ENCODE measurements around the gene AUNIP.

GRCh38 chr1:25891606-25892005, 32.3 kb upstream of the AUNIP start:
- no peak for TF ChIP-seq EZH2 (IDR thresholded peaks at IDR 0.05; ENCODE audit: borderline replicate concordance, low read depth, low read length, severe bottlenecking)
- TF ChIP-seq, protein P1, sequence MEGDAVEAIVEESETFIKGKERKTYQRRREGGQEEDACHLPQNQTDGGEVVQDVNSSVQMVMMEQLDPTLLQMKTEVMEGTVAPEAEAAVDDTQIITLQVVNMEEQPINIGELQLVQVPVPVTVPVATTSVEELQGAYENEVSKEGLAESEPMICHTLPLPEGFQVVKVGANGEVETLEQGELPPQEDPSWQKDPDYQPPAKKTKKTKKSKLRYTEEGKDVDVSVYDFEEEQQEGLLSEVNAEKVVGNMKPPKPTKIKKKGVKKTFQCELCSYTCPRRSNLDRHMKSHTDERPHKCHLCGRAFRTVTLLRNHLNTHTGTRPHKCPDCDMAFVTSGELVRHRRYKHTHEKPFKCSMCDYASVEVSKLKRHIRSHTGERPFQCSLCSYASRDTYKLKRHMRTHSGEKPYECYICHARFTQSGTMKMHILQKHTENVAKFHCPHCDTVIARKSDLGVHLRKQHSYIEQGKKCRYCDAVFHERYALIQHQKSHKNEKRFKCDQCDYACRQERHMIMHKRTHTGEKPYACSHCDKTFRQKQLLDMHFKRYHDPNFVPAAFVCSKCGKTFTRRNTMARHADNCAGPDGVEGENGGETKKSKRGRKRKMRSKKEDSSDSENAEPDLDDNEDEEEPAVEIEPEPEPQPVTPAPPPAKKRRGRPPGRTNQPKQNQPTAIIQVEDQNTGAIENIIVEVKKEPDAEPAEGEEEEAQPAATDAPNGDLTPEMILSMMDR (IDR thresholded peaks at IDR 0.05; ENCODE audit: borderline replicate concordance, extremely low read depth, low read length, poor library complexity, severe bottlenecking) = no peak
